ENCODE data around the gene ZNF667.

ZNF667 gene

GRCh38 chr19:56476651-56477428 is at the start of gene ZNF667:
TSS of gene ZNF667 (minus strand) at chr19:56477345. CDS start at chr19:56462370, 14,975 bp downstream.
- peak; percentile 33 to 45 for DNase-seq (ENCODE audit: low read depth in 2 of 2)

DNA sequence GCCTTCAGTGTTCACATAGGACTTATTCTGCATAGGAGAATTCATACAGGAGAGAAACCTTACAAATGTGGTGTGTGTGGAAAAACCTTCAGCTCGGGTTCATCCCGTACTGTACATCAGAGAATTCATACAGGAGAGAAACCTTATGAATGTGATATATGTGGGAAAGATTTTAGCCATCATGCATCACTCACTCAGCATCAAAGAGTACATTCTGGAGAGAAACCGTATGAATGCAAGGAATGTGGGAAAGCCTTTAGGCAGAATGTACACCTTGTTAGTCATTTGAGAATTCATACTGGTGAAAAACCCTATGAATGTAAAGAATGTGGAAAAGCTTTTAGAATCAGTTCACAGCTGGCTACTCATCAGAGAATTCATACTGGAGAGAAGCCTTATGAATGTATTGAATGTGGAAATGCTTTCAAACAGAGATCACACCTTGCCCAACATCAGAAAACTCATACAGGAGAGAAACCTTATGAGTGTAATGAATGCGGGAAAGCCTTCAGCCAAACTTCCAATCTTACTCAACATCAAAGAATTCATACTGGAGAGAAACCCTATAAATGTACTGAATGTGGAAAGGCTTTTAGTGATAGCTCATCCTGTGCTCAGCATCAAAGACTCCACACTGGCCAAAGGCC is 48.2 kb upstream of the ZNF667 start:
- DNase-seq (ENCODE audit: low read depth in 2 of 2): no peak

DNA sequence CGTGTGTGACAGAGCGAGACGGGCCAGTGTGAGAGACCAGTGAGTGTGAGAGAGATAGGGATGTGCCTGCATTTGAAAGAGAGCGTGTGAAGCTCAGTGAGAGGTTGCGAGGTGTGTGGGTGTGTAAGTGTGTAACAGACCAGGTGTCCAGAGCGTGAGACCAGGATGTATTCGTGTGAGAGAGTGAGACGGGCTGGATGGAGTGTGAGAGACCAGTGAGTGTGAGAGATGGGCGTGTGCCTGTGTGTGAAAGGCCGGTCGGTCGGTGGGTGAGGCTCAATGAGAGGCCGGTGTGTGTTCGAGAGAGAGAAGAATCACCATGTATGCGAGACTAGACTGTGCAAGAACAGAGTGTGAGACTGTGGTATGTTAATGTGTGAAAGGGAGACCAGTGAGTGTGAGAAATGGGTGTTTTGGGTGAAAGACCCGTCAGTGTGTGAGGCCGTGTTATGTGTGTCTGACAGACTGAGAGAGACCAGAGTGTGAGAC is 31.2 kb upstream of the ZNF667 start:
- DNase-seq (ENCODE audit: low read depth in 2 of 2): no peak

GRCh38 chr19:56507446-56508289 is 30.5 kb upstream of the ZNF667 start, which contains the start of gene ZNF471:
TSS of gene ZNF471 (plus strand) at chr19:56507855. CDS start at chr19:56511572, 3,717 bp downstream.
- peak; percentile 77 to 84 for DNase-seq (ENCODE audit: low read depth in 2 of 2)

DNA sequence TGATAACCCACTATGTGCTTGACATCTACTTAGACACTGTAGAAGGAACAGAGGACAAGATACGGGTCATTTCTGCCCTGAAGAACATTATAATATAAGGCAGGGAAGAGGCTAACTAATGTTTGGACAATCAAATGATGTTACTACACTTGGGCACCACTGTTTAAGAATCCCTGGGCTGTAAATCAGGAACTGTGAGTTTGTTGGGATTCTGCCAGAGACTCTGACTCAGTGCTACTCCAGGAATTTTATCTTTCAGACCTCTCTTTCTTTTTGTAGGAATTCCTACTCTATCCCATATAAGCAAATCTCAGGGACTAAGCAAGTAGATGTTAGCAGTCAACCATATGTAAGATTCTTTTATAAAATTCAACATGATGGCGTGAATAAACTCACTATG is 27.4 kb upstream of the ZNF667 start:
- no peak for DNase-seq (ENCODE audit: low read depth in 2 of 2)

- no peak for DNase-seq (ENCODE audit: low read depth in 2 of 2)
Measured at GRCh38 chr19:56491399-56491798, 14.3 kb upstream of the ZNF667 start.

DNA sequence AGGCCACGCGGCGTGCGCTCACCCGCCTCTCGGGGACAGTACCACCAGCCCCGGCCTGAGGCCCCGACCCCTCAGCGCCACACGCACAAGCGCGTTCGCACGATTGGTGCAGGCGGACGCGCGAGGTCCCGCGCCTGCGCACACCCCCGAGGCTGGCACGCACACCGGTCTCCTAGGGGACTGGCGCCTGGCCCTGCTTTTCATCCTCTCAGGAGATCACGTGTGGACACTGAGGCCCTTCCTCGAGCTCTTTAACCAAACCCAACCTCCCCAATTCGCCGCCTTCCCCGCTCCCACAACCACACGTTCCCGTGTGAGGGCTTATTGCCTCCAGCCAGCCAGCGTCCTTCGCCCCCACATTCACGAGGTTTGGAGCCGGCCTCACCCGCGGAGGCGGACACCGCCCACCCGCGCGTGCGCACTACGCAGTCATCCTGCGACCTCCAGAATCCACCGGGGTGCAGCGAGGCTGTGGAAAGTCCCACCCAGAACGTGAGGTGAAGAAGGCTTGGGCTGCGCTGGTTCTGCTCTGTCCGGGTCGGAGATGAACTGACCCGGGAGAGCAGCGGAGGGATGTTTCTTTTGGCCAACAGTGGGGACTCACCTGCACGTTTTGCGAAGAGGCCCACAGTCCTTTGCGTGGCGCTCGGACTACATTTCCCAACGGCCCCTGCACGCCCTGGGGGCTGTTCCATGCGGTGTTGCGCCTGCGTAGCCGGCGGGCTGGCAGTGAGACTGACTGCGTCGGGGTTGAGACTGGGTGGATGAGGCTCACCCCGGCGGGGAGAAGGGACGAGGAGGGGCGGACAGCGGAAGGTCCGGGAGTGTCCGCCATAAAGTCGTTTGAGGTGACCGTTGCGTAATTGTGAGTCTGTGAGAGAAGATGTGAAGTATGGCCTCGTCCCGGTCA is 539 bp upstream of the ZNF667 start:
- peak; percentile 52 to 65 for DNase-seq (ENCODE audit: low read depth in 2 of 2)

DNA sequence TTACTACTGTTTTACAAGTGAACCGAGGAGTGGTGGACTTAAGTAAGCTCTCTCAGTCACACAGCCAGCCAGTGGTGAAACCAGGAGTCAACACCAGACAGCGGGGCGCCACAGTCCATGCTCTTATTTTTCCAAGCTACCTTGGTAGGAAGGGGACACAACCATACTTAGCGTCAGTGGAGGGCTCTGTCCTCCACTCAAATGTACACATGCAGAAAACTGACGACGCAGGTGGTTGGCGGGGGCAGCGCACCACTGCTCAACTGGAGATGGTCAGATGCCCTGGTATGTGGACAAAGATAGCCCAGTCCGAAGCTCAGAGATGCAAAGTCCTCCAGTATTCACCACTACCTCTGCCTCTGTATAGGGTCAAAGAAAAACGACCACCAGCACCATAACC is 1.1 kb downstream of the ZNF667 start:
- DNase-seq (ENCODE audit: low read depth in 2 of 2): no peak

- no peak for DNase-seq (ENCODE audit: low read depth in 2 of 2)
Measured at GRCh38 chr19:56474308-56474707, 2.8 kb downstream of the ZNF667 start.

- DNase-seq (ENCODE audit: low read depth in 2 of 2): no peak
Measured at GRCh38 chr19:56441206-56441792, 35.8 kb downstream of the ZNF667 start.

GRCh38 chr19:56423985-56424353 is 53.2 kb downstream of the ZNF667 start:
- DNase-seq (ENCODE audit: low read depth in 2 of 2): no peak

DNA sequence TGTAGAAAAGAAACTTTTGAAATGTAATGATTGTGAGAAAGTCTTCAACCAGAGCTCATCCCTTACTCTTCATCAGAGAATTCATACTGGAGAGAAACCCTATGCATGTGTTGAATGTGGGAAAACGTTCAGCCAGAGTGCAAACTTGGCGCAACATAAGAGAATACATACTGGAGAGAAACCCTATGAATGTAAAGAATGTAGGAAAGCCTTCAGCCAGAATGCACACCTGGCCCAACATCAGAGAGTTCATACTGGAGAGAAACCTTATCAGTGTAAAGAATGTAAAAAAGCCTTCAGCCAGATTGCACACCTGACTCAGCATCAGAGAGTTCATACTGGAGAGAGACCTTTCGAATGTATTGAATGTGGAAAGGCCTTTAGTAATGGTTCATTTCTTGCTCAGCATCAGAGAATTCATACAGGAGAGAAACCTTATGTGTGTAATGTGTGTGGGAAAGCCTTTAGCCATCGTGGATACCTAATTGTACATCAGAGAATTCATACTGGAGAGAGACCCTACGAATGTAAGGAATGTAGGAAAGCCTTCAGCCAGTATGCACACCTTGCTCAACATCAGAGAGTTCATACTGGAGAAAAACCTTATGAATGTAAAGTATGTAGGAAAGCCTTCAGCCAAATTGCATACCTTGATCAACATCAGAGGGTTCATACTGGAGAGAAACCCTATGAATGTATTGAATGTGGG is 53.7 kb downstream of the ZNF667 start:
- no peak for DNase-seq (ENCODE audit: low read depth in 2 of 2)

- no peak for DNase-seq (ENCODE audit: low read depth in 2 of 2)
Measured at GRCh38 chr19:56405062-56405461, 72.1 kb downstream of the ZNF667 start.

- no peak for DNase-seq (ENCODE audit: low read depth in 2 of 2)
Measured at GRCh38 chr19:56404705-56405056, 72.5 kb downstream of the ZNF667 start.

- DNase-seq (ENCODE audit: low read depth in 2 of 2): peak; percentile 80 to 88
Measured at GRCh38 chr19:56403764-56404704, 73.1 kb downstream of the ZNF667 start, which contains the start of gene ZNF583. TSS of gene ZNF583 (plus strand) at chr19:56404332. CDS start at chr19:56407115, 2,783 bp downstream.

DNA sequence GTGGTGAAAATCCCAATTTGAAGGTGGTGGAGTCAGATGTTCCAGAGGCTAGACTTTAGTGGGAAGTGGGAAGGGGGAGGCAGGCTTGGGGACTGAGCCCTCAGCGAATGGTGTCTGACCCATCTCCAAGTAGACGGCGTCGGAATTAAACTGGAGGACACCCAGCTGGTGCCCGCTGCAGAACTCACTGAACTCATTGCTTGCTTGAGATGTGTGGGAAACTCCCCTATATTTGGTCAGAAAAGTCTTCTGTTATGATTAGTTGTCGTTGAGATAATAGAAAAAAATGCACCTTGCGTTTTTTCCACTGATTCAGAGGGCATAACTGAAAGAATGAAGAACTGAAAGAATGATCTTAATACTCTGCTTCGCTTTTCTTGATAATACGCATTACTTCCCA is 73.9 kb downstream of the ZNF667 start:
- no peak for DNase-seq (ENCODE audit: low read depth in 2 of 2)

- no peak for DNase-seq (ENCODE audit: low read depth in 2 of 2)
Measured at GRCh38 chr19:56400485-56400884, 76.7 kb downstream of the ZNF667 start.

GRCh38 chr19:56398809-56399208 is 78.3 kb downstream of the ZNF667 start:
- DNase-seq (ENCODE audit: low read depth in 2 of 2): no peak
